GM12878 (cell line): Measurements from ENCODE around the gene STBD1. TPM values are rescaled to one million over a fixed set of nuclear protein-coding genes. Genes with fewer than 3 reads are reported as not detected.

Experiments
- ATAC-seq: fragments of 200-7000 bp; cut with Tn5 transposase; 3 replicates; pipeline ENCODE4 v1.9.1; 2020; ENCODE audit warnings: mild to moderate bottlenecking, moderate library complexity
- BruUV-seq: library from RNA; stranded (reverse); fragments of 400-500 nt; replicated peaks from 2 replicates; lab custom pipeline; 2021; lab: Mats Ljungman, UMichigan
- CTCF ChIA-PET: fragments of 300-600 bp; sonication (Branson Sonifier 250); formaldehyde crosslinking; extraction: SDS; loops from one replicate; lab custom pipeline; 2021; ENCODE audit warnings: inconsistent platforms; lab: Yijun Ruan, JAX
- POLR2A ChIA-PET: fragments of 350-600 bp; formaldehyde crosslinking; extraction: SDS; loops from one replicate; lab custom pipeline; 2021; ENCODE audit warnings: inconsistent platforms; lab: Charles Lee
- RAD21 ChIA-PET: fragments of 300-600 bp; sonication (Branson Sonifier 250); formaldehyde crosslinking; loops from one replicate; lab custom pipeline; 2023; ENCODE audit warnings: antibody characterized with exemption; ENCODE audit not compliant: unreplicated experiment; lab: Charles Lee
- SMC1A ChIA-PET: fragments of 300-600 bp; sonication (Branson Sonifier 250); formaldehyde crosslinking; loops from one replicate; lab custom pipeline; 2023; ENCODE audit not compliant: unreplicated experiment, uncharacterized antibody; lab: Charles Lee
- DNase-seq: peaks from one replicate; pipeline ENCODE4 v3.0.0-alpha.2; 2011; ENCODE audit warnings: low read depth, low spot score
- FAIRE-seq: peaks from 3 replicates; lab custom pipeline; 2011; peaks lifted over from hg19 to GRCh38; lab: Jason Lieb, UNC
- H2AFZ ChIP-seq: 2 replicates; pipeline ENCODE4 v1.6.0; 2011; ENCODE audit warnings: low read depth, low read length, control low read depth; ENCODE audit not compliant: control insufficient read depth
- H3K27ac ChIP-seq: 2 replicates; pipeline ENCODE4 v1.5.1; 2011; ENCODE audit warnings: control low read depth; ENCODE audit not compliant: control insufficient read depth, insufficient read depth
- H3K27me3 ChIP-seq, 2 experiments: replicated peaks in 1 of 2; 2 replicates each; pipeline versions ENCODE4 v1.6.0 to v1.6.1; 2011; ENCODE audit warnings: low read length in 1 of 2; ENCODE audit not compliant: control insufficient read depth in 2 of 2, insufficient read depth in 2 of 2
- H3K36me3 ChIP-seq, 2 experiments: 2 replicates each; pipeline ENCODE4 v1.5.1; 2011; ENCODE audit warnings: low read length in 1 of 2; ENCODE audit not compliant: control insufficient read depth in 2 of 2, insufficient read depth in 2 of 2
- H3K4me1 ChIP-seq: 2 replicates; pipeline ENCODE4 v1.6.1; 2011; ENCODE audit warnings: mild to moderate bottlenecking, low read length, moderate library complexity, mixed read lengths; ENCODE audit not compliant: control insufficient read depth, insufficient read depth
- H3K4me2 ChIP-seq: 2 replicates; pipeline ENCODE4 v1.6.0; 2011; ENCODE audit warnings: control low read depth; ENCODE audit not compliant: control insufficient read depth, insufficient read depth
- H3K4me3 ChIP-seq: fragments of 200-600 bp; sonication (generic); 2 replicates; pipeline ENCODE4 v1.5.1; 2016
- H3K79me2 ChIP-seq: 2 replicates; pipeline ENCODE4 v1.6.0; 2011; ENCODE audit warnings: low read length; ENCODE audit not compliant: control insufficient read depth, insufficient read depth
- H3K9ac ChIP-seq: 2 replicates; pipeline ENCODE4 v1.8.0; 2011; ENCODE audit warnings: low read length, control low read depth, mixed read lengths; ENCODE audit not compliant: control insufficient read depth, insufficient read depth
- H3K9me3 ChIP-seq: replicated peaks from 3 replicates; pipeline ENCODE4 v1.5.1; 2011; ENCODE audit warnings: mild to moderate bottlenecking, low read length; ENCODE audit not compliant: control insufficient read depth, insufficient read depth
- H4K20me1 ChIP-seq: 2 replicates; pipeline ENCODE4 v1.6.0; 2011; ENCODE audit not compliant: control insufficient read depth, insufficient read depth
- CHD2 ChIP-seq: IDR thresholded peaks from 2 replicates; pipeline ENCODE4 v1.6.1; 2011; ENCODE audit warnings: low read depth, low read length, improper control_type of control experiment, borderline replicate concordance
- KLF5 ChIP-seq: fragments of 450-650 bp; IDR thresholded peaks from 2 replicates; pipeline ENCODE4 v1.6.1; 2014; ENCODE audit warnings: mild to moderate bottlenecking; ENCODE audit not compliant: partially characterized antibody
- POLR2A ChIP-seq: IDR thresholded peaks from 2 replicates; pipeline ENCODE4 v1.6.1; 2011; ENCODE audit warnings: low read depth, mild to moderate bottlenecking, low read length
- SIX5 ChIP-seq: IDR thresholded peaks from 2 replicates; pipeline ENCODE4 v1.6.1; 2011; ENCODE audit warnings: mild to moderate bottlenecking, low read depth, low read length, moderate library complexity; ENCODE audit not compliant: severe bottlenecking
- ZNF24 ChIP-seq: fragments of 450-650 bp; IDR thresholded peaks from 2 replicates; pipeline ENCODE4 v1.6.1; 2017; ENCODE audit warnings: antibody characterized with exemption, mild to moderate bottlenecking
- WGBS: methylation state at CpG from one replicate; pipeline ENCODE4 v1.1.6; 2016; ENCODE audit warnings: low lambda C conversion rate; ENCODE audit not compliant: insufficient replicate concordance, insufficient coverage; ENCODE audit errors: missing lambda C conversion rate; 5-methylcytosine and 5-hydroxymethylcytosine counted together
- in situ Hi-C: fragments of 300-500 bp; cut with MboI; formaldehyde crosslinking; loops from 9 replicates; pipeline ENCODE4 v1.14.3; 2018; ENCODE audit warnings: mixed read lengths
- intact Hi-C: fragments of 100-400 bp; cut with micrococcal nuclease; formaldehyde crosslinking; loops from one replicate; pipeline ENCODE4 v1.14.2; 2022; ENCODE audit not compliant: unreplicated experiment
- polyA plus RNA-seq, 11 experiments: library from polyadenylated mRNA; depleted of rRNA in 4 of 11; unstranded in 6 of 11; stranded (reverse) in 5 of 11; fragments of >200 nt; fragmentation: Nextera tagmentation in 4 of 11; fragmentation: Illumina TruSeq in 1 of 11; extraction: Ambion mirVana in 4 of 11; extraction: Trizol in 1 of 11; gene quantifications; 1 replicate in 1 of 11; 2 replicates in 10 of 11; pipeline versions ENCODE4 v1.2.1 to v1.2.3, GENCODE V29; 2011 to 2016; ENCODE audit warnings: inconsistent platforms in 2 of 11, missing spikeins in 2 of 11, low read depth in 1 of 11
- total RNA-seq, 4 experiments: library from RNA; depleted of rRNA in 3 of 4; stranded (reverse); fragments of >200 nt in 3 of 4; fragmentation: Illumina TruSeq in 1 of 4; extraction: Trizol in 1 of 4; gene quantifications; 2 replicates each; pipeline versions ENCODE4 v1.2.1 to v1.2.3, GENCODE V29; 2013 to 2021
- TF ChIP-seq, protein P1 (sequence below): IDR thresholded peaks from 2 replicates; pipeline ENCODE4 v1.6.1; 2012; ENCODE audit warnings: low read length, inconsistent platforms
- TF ChIP-seq, protein P2 (sequence below): fragments of 450-650 bp; IDR thresholded peaks from 2 replicates; pipeline ENCODE4 v1.6.1; 2018; ENCODE audit warnings: borderline replicate concordance, mild to moderate bottlenecking; ENCODE audit not compliant: partially characterized antibody

Gene STBD1
- total and polyA plus RNA-seq, 10 of the 15 experiments (the other 5 are each of a cell fraction or from before 2014, with no cell fraction given) = 0.04 to 0.10 (median 0.05) TPM; not detected in 7

DNA sequence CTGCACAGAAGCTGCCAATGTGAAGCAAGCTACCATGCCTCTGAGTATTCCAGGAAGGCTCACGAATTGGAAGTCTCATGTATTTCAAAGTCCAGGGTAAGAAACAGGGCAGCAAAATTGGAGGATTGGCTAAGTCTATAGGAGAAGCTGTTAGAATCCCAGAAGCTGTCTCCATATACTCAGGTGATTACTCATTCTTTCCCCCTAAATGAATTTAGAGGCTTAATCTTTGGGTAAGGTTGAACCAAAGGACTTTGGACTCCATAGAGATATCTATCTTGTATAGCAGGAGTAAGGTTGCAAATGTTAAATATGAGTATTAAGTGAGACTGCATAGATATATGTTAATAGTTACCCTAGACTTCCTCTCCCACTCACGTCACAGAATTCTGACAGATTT, 36.3 kb downstream of the STBD1 start:
- POLR2A ChIA-PET = no interaction called here
- TF ChIP-seq, protein P1, sequence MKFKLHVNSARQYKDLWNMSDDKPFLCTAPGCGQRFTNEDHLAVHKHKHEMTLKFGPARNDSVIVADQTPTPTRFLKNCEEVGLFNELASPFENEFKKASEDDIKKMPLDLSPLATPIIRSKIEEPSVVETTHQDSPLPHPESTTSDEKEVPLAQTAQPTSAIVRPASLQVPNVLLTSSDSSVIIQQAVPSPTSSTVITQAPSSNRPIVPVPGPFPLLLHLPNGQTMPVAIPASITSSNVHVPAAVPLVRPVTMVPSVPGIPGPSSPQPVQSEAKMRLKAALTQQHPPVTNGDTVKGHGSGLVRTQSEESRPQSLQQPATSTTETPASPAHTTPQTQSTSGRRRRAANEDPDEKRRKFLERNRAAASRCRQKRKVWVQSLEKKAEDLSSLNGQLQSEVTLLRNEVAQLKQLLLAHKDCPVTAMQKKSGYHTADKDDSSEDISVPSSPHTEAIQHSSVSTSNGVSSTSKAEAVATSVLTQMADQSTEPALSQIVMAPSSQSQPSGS = no peak
- no peak for TF ChIP-seq KLF5
- TF ChIP-seq CHD2 = no peak
- no peak for TF ChIP-seq ZNF24
- TF ChIP-seq, protein P2, sequence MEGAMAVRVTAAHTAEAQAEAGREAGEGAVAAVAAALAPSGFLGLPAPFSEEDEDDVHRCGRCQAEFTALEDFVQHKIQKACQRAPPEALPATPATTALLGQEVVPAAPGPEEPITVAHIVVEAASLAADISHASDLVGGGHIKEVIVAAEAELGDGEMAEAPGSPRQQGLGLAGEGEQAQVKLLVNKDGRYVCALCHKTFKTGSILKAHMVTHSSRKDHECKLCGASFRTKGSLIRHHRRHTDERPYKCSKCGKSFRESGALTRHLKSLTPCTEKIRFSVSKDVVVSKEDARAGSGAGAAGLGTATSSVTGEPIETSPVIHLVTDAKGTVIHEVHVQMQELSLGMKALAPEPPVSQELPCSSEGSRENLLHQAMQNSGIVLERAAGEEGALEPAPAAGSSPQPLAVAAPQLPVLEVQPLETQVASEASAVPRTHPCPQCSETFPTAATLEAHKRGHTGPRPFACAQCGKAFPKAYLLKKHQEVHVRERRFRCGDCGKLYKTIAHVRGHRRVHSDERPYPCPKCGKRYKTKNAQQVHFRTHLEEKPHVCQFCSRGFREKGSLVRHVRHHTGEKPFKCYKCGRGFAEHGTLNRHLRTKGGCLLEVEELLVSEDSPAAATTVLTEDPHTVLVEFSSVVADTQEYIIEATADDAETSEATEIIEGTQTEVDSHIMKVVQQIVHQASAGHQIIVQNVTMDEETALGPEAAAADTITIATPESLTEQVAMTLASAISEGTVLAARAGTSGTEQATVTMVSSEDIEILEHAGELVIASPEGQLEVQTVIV = no peak
- no peak for TF ChIP-seq SIX5
- TF ChIP-seq POLR2A = no peak
- TF ChIP-seq, all 136 proteins: peak for 0
- no peak for ATAC-seq

More for the DNA sequence above, 36.3 kb downstream of the STBD1 start:
- Histone ChIP-seq H4K20me1 (no peaks in the 10 kb centered on the region), H3K9ac (no peak overlapping the region), H3K79me2 (no peaks in the 10 kb centered on the region), H3K27me3 (peaks cover 0 to 7% of the 10 kb centered on the region in 2 experiments; a peak in 1 of 4 replicates), H3K36me3 (no peaks in the 10 kb centered on the region), H3K4me1 (no peaks in the 10 kb centered on the region), H3K4me2 (no peak overlapping the region), H2AFZ (no peak overlapping the region), H3K9me3 (no peaks in the 10 kb centered on the region), H3K27ac (no peak overlapping the region), H3K4me3 (no peak overlapping the region)
- no TSS peak for BruUV-seq
- DNase-seq (no peak), FAIRE-seq (no peak)
- intact Hi-C loops = no loop called here
- in situ Hi-C loops = no loop called here
- ChIA-PET RAD21 (no interaction called here), SMC1A (no interaction called here), CTCF (no interaction called here)
- WGBS = 17% methylated on average over 2 of the region's 2 CpGs
